ENCODE data around the gene SUMF1. TPM values are rescaled to one million over a fixed set of nuclear protein-coding genes. Genes with fewer than 3 reads are reported as not detected.

SUMF1 gene
- total and polyA plus RNA-seq, 2 of the 13 experiments (the other 11 are each of a cell fraction or from before 2014, with no cell fraction given) = 18.5 to 28.9 TPM

DNA sequence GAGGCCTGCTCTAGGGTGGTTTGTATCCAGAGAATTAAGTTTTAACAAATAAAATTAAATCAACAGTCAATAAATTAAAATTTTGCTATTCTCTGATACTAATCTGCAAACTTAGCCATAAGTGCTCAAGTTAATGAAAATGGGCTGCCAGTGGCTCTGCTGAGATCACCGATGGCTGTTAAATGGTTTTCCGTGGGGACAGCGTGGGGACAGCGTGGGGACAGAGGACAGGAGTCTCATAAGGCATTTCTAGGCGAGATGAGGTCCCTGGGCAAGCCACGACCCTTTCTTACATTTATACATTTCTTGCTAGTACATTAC is 110.9 kb downstream of the SUMF1 start:
- intact Hi-C loops (cut with micrococcal nuclease; ENCODE audit: unreplicated experiment) (loop anchor here (5.0 kb wide), 1 partner anchor 136 kb away; the partner anchor contains the start of gene ITPR1), in situ Hi-C loops (cut with HindIII; ENCODE audit: extremely low pct_ligation_motif_present, low pct_unique_long_range_greater_than_20kb) (loop anchor here (10.0 kb wide), 1 partner anchor 219 kb away; no protein-coding TSS in a partner anchor)
- Histone ChIP-seq H4K20me1 (ENCODE audit: insufficient read depth, low read length) (no peaks in the 10 kb centered on the region), H3K9me3 (ENCODE audit: low read length) (no peaks in the 10 kb centered on the region), H3K79me2 (ENCODE audit: insufficient read depth, low read length) (no peaks in the 10 kb centered on the region), H3K9ac (ENCODE audit: insufficient read depth, low read depth, low read length) (no peak overlapping the region), H3K36me3 (replicated peaks in 1 of 2; ENCODE audit: control insufficient read depth in 1 of 2, insufficient read depth in 2 of 2, low read length in 2 of 2) (0 out of 5 replicates have a peak, but pooled peaks cover 0 to 3% of the 10 kb centered on the region in 2 experiments), H3K27me3 (ENCODE audit: control insufficient read depth in 1 of 2, insufficient read depth in 2 of 2, low read length in 2 of 2) (no peaks in the 10 kb centered on the region), H3K27ac (ENCODE audit: extremely low read length, insufficient read depth, low read length) (no peak overlapping the region), H3K4me1 (ENCODE audit: insufficient read depth, low read length) (peaks cover 22% of the 10 kb centered on the region), H3K4me3 (replicated peaks in 1 of 3; ENCODE audit: insufficient read depth in 1 of 3, low read depth in 2 of 3, low read length in 3 of 3) (no peak overlapping the region), H2AFZ (ENCODE audit: low read length) (no peak overlapping the region), H3K4me2 (ENCODE audit: low read depth, low read length) (no peak overlapping the region)
- ChIA-PET CTCF (ENCODE audit: low intra/inter-chr PET ratio, low total read pairs) (no interaction called here), POLR2A (no interaction called here)
- DNase-seq (ENCODE audit: low spot score) (no peak), FAIRE-seq (no peak), ATAC-seq (no peak)
- no TSS peak for BruUV-seq (replicated peaks)
- no peak for TF ChIP-seq HNRNPUL1 (IDR thresholded peaks at IDR 0.05; ENCODE audit: low read depth, low read length)
- no peak for TF ChIP-seq AGO2 (optimal IDR thresholded peaks at IDR 0.05; ENCODE audit: low read depth, low read length)
- TF ChIP-seq GATA4 (IDR thresholded peaks at IDR 0.05; ENCODE audit: borderline replicate concordance, low read depth) = no peak
- TF ChIP-seq NFKB2 (CRISPR knock-in tag; IDR thresholded peaks at IDR 0.05; ENCODE audit: borderline replicate concordance) = no peak
- TF ChIP-seq FOXK2 (IDR thresholded peaks at IDR 0.05) = no peak
- no peak for TF ChIP-seq NFIC (IDR thresholded peaks at IDR 0.05; ENCODE audit: low read length)
- no peak for TF ChIP-seq ZNF430 (CRISPR knock-in tag; IDR thresholded peaks at IDR 0.05)
- TF ChIP-seq, protein P1, sequence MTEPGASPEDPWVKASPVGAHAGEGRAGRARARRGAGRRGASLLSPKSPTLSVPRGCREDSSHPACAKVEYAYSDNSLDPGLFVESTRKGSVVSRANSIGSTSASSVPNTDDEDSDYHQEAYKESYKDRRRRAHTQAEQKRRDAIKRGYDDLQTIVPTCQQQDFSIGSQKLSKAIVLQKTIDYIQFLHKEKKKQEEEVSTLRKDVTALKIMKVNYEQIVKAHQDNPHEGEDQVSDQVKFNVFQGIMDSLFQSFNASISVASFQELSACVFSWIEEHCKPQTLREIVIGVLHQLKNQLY (CRISPR knock-in tag; IDR thresholded peaks at IDR 0.05) = no peak
- no peak for TF ChIP-seq DMAP1 (CRISPR knock-in tag; IDR thresholded peaks at IDR 0.05)
- no peak for TF ChIP-seq ZNF672 (CRISPR knock-in tag; IDR thresholded peaks at IDR 0.05)
- TF ChIP-seq ZNF484 (CRISPR knock-in tag; IDR thresholded peaks at IDR 0.05; ENCODE audit: borderline replicate concordance, low read depth) = no peak
- TF ChIP-seq ZNF569 (CRISPR knock-in tag; IDR thresholded peaks at IDR 0.05; ENCODE audit: borderline replicate concordance) = no peak
- TF ChIP-seq ZNF629 (CRISPR knock-in tag; conservative IDR thresholded peaks at IDR 0.05) = no peak
- TF ChIP-seq ZNF776 (CRISPR knock-in tag; IDR thresholded peaks at IDR 0.05) = no peak
- no peak for TF ChIP-seq ZSCAN9 (CRISPR knock-in tag; IDR thresholded peaks at IDR 0.05; ENCODE audit: borderline replicate concordance)
- WGBS (ENCODE audit: low lambda C conversion rate) = 95% methylated on average over 6 of the region's 6 CpGs
